Left ventricle myocardium inferior (tissue), 1 donor: ENCODE data around the gene MFSD12. TPM values are rescaled to one million over a fixed set of nuclear protein-coding genes. Genes with fewer than 3 reads are reported as not detected.

ENCODE experiments used
- DNase-seq: peaks from one replicate; pipeline ENCODE4 v3.0.0-alpha.2; 2020
- H3K27ac ChIP-seq: fragments of 200-600 bp; replicated peaks from 2 replicates; pipeline ENCODE4 v1.8.0; 2021
- H3K27me3 ChIP-seq: fragments of 200-600 bp; 2 replicates; pipeline ENCODE4 v1.8.0; 2021; ENCODE audit warnings: low read depth
- H3K36me3 ChIP-seq: fragments of 200-600 bp; 2 replicates; pipeline ENCODE4 v1.8.0; 2021
- H3K4me1 ChIP-seq: fragments of 200-600 bp; 2 replicates; pipeline ENCODE4 v1.8.0; 2021
- H3K4me3 ChIP-seq: fragments of 200-600 bp; 2 replicates; pipeline ENCODE4 v1.8.0; 2021; ENCODE audit warnings: mild to moderate bottlenecking, moderate library complexity
- H3K9me3 ChIP-seq: fragments of 200-600 bp; replicated peaks from 2 replicates; pipeline ENCODE4 v1.8.0; 2021
- CTCF ChIP-seq: fragments of 200-600 bp; IDR thresholded peaks from 2 replicates; pipeline ENCODE4 v1.8.0; 2021; ENCODE audit warnings: antibody characterized with exemption, mild to moderate bottlenecking, borderline replicate concordance
- intact Hi-C: fragments of 100-400 bp; cut with micrococcal nuclease; formaldehyde crosslinking; loops from one replicate; pipeline ENCODE4 v1.11.0; 2022
- total RNA-seq: library from RNA; stranded (reverse); fragmentation: NEBNext Ultra II Directional; extraction: Animal tissue kit (Norgen Biotek cat#: 25700); gene quantifications from one replicate; pipeline ENCODE4 v1.2.1, GENCODE V29; 2021
- donor health status: DM: no; HTN: yes; CAD: no; lungs with severe emphysema.

The MFSD12 gene
- total RNA-seq, 1 donor from 2014 or later: 23.5 TPM

- Histone ChIP-seq H3K4me3 (peak within 1 kb of the TSS; percentile 83), H3K9me3 (no peaks in the 10 kb centered on the region), H3K27ac (peak within 1 kb of the TSS; percentile 94), H3K4me1 (peaks cover 30% of the 10 kb centered on the region), H3K36me3 (peaks cover 15% of the 10 kb centered on the region), H3K27me3 (no peaks in the 10 kb centered on the region)
- peak; percentile 95 for DNase-seq
- intact Hi-C loops: no loop called here
- no peak for TF ChIP-seq CTCF
Measured at GRCh38 chr19:3500429-3501101, 56.8 kb downstream of the MFSD12 start, which contains the start of gene DOHH. Gene DOHH (minus strand): TSS chr19:3500674. CDS start chr19:3496814, 3,860 bp downstream.

GRCh38 chr19:3499738-3500428, 57.5 kb downstream of the MFSD12 start:
- DNase-seq: no peak
- H3K36me3 ChIP-seq: peaks cover 21% of the 10 kb centered on the region
- peaks cover 23% of the 10 kb centered on the region for H3K4me1 ChIP-seq
- TF ChIP-seq CTCF: no peak
- H3K27me3 ChIP-seq: no peaks in the 10 kb centered on the region
- no peaks in the 10 kb centered on the region for H3K9me3 ChIP-seq
- intact Hi-C loops: no loop called here
- peak overlapping the region; percentile 94 for H3K27ac ChIP-seq
- peak overlapping the region; percentile 83 for H3K4me3 ChIP-seq

GRCh38 chr19:3497757-3498520, 59.4 kb downstream of the MFSD12 start:
- no peak for TF ChIP-seq CTCF
- DNase-seq: no peak
- Histone ChIP-seq H3K27ac (no peak overlapping the region), H3K36me3 (peaks cover 39% of the 10 kb centered on the region), H3K4me3 (no peak overlapping the region), H3K4me1 (peaks cover 23% of the 10 kb centered on the region), H3K9me3 (no peaks in the 10 kb centered on the region), H3K27me3 (no peaks in the 10 kb centered on the region)
- intact Hi-C loops: no loop called here

- no peak for DNase-seq
- Histone ChIP-seq H3K4me1 (peaks cover 23% of the 10 kb centered on the region), H3K27me3 (no peaks in the 10 kb centered on the region), H3K36me3 (peaks cover 52% of the 10 kb centered on the region), H3K4me3 (no peak overlapping the region), H3K9me3 (no peaks in the 10 kb centered on the region), H3K27ac (no peak overlapping the region)
- TF ChIP-seq CTCF: no peak
- intact Hi-C loops: no loop called here
Measured at GRCh38 chr19:3496392-3497273, 60.8 kb downstream of the MFSD12 start.

GRCh38 chr19:3494559-3494958, 62.8 kb downstream of the MFSD12 start:
- Histone ChIP-seq H3K4me3 (no peak overlapping the region), H3K36me3 (peaks cover 58% of the 10 kb centered on the region), H3K27ac (no peak overlapping the region), H3K4me1 (peaks cover 11% of the 10 kb centered on the region), H3K9me3 (no peaks in the 10 kb centered on the region), H3K27me3 (no peaks in the 10 kb centered on the region)
- DNase-seq: no peak
- no peak for TF ChIP-seq CTCF
- intact Hi-C loops: no loop called here
